GM06990 (cell line): ENCODE results near the gene EPS8L2.

Source experiments
- DNase-seq: peaks from one replicate; pipeline ENCODE4 v3.0.0-alpha.2; 2011; ENCODE audit not compliant: insufficient read length; ENCODE audit errors: extremely low read depth
- H3K27me3 ChIP-seq: replicated peaks from 2 replicates; pipeline ENCODE4 v1.6.0; 2011; ENCODE audit warnings: low read length; ENCODE audit not compliant: control insufficient read depth, insufficient read depth
- H3K36me3 ChIP-seq: 2 replicates; pipeline ENCODE4 v1.5.1; 2011; ENCODE audit warnings: low read length; ENCODE audit not compliant: control insufficient read depth, insufficient read depth
- H3K4me3 ChIP-seq: replicated peaks from 2 replicates; pipeline ENCODE4 v1.5.1; 2011; ENCODE audit warnings: low read depth, mild to moderate bottlenecking, control low read depth, low read length
- CTCF ChIP-seq: IDR thresholded peaks from 2 replicates; pipeline ENCODE4 v1.5.1; 2011; ENCODE audit warnings: low read length, control low read depth, mild to moderate bottlenecking, inconsistent platforms; ENCODE audit not compliant: insufficient read depth, poor library complexity, severe bottlenecking

The EPS8L2 gene

GRCh38 chr11:674406-674805, 31.6 kb upstream of the EPS8L2 start:
- no peaks in the 10 kb centered on the region for H3K27me3 ChIP-seq
- no peak overlapping the region for H3K4me3 ChIP-seq
- no peak for TF ChIP-seq CTCF
- H3K36me3 ChIP-seq, result peaks cover 4% of the 10 kb centered on the region
- DNase-seq, result no peak

GRCh38 chr11:678297-678696, 27.7 kb upstream of the EPS8L2 start:
- Histone ChIP-seq H3K4me3 (no peak overlapping the region), H3K36me3 (peaks cover 10% of the 10 kb centered on the region), H3K27me3 (no peaks in the 10 kb centered on the region)
- no peak for TF ChIP-seq CTCF
- DNase-seq, result no peak

GRCh38 chr11:679271-680207, 26.5 kb upstream of the EPS8L2 start:
- no peak for TF ChIP-seq CTCF
- Histone ChIP-seq H3K27me3 (no peaks in the 10 kb centered on the region), H3K4me3 (no peak overlapping the region), H3K36me3 (peaks cover 6% of the 10 kb centered on the region)
- DNase-seq, result no peak

GRCh38 chr11:680476-680875, 25.6 kb upstream of the EPS8L2 start:
- no peak for TF ChIP-seq CTCF
- Histone ChIP-seq H3K4me3 (no peak overlapping the region), H3K36me3 (peaks cover 8% of the 10 kb centered on the region), H3K27me3 (no peaks in the 10 kb centered on the region)
- DNase-seq, result no peak

DNA sequence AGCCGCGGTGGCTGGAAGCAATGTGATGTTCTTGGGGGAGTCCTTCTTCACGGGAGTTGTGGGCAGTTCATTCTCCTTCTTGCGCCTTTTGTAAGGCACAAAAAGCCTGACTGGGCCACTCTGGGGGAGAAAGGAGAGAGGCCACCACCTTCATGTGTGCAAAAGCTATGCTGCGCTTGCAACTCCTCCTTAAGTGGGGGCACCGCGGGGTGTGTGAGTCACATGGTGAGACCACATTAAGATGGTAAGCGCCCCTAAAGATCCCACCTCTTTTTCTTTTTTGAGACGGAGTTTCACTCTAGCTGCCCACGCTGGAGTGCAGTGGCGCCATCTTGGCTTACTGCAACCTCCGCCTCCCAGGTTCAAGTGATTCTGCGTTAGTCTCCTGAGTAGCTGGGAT, 25.1 kb upstream of the EPS8L2 start:
- no peak for DNase-seq
- peaks cover 8% of the 10 kb centered on the region for H3K36me3 ChIP-seq
- H3K4me3 ChIP-seq, result no peak overlapping the region
- TF ChIP-seq CTCF, result no peak
- no peaks in the 10 kb centered on the region for H3K27me3 ChIP-seq
